Neural progenitor cell (in vitro differentiated cells): ENCODE data around the gene FAM98B.

ENCODE experiments used
- CTCF ChIP-seq: fragments of 200-600 bp; sonication (generic); IDR thresholded peaks from 2 replicates; pipeline ENCODE4 v1.5.1; 2017; ENCODE audit warnings: antibody characterized with exemption, mild to moderate bottlenecking
- EZH2 ChIP-seq: fragments of 200-600 bp; sonication (generic); IDR thresholded peaks from 2 replicates; pipeline ENCODE4 v1.6.1; 2017; ENCODE audit warnings: antibody characterized with exemption, mild to moderate bottlenecking, moderate library complexity

GRCh38 chr15:38490242-38490922, 36.5 kb downstream of the FAM98B start:
- TF ChIP-seq CTCF: no peak
- no peak for TF ChIP-seq EZH2
